ENCODE measurements around the gene SP9. TPM values are rescaled to one million over a fixed set of nuclear protein-coding genes. Genes with fewer than 3 reads are reported as not detected.

The SP9 gene
- total and polyA plus RNA-seq, 12 donors: not detected

GRCh38 chr2:174342686-174343342 is 8.1 kb downstream of the SP9 start:
- no peak overlapping the region for H3K4me3 ChIP-seq
- H3K27me3 ChIP-seq: peaks cover 72% of the 10 kb centered on the region
- H3K36me3 ChIP-seq (replicated peaks in 1 of 2): no peaks in the 10 kb centered on the region
- TF ChIP-seq, protein P1, sequence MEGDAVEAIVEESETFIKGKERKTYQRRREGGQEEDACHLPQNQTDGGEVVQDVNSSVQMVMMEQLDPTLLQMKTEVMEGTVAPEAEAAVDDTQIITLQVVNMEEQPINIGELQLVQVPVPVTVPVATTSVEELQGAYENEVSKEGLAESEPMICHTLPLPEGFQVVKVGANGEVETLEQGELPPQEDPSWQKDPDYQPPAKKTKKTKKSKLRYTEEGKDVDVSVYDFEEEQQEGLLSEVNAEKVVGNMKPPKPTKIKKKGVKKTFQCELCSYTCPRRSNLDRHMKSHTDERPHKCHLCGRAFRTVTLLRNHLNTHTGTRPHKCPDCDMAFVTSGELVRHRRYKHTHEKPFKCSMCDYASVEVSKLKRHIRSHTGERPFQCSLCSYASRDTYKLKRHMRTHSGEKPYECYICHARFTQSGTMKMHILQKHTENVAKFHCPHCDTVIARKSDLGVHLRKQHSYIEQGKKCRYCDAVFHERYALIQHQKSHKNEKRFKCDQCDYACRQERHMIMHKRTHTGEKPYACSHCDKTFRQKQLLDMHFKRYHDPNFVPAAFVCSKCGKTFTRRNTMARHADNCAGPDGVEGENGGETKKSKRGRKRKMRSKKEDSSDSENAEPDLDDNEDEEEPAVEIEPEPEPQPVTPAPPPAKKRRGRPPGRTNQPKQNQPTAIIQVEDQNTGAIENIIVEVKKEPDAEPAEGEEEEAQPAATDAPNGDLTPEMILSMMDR (IDR thresholded peaks at IDR 0.05): no peak
- TF ChIP-seq POLR2A (IDR thresholded peaks at IDR 0.05): no peak
- no peak for DNase-seq
- intact Hi-C loops (cut with DNase I): loop anchor here (5.0 to 10.0 kb wide), 4 partner anchors 188 to 948 kb away; no protein-coding TSS in a partner anchor
- no peak overlapping the region for H3K27ac ChIP-seq
- peaks cover 0 to 23% of the 10 kb centered on the region in 2 donors for H3K4me1 ChIP-seq (replicated peaks in 1 of 2)
- peaks cover 0 to 5% (median 0%) of the 10 kb centered on the region in 3 donors for H3K9me3 ChIP-seq (replicated peaks in 1 of 3)
- WGBS, 4 donors: 15 to 22% (median 18%) methylated on average over 29 of the region's 29 CpGs

GRCh38 chr2:174343343-174343622 is 8.5 kb downstream of the SP9 start:
- peaks cover 67% of the 10 kb centered on the region for H3K27me3 ChIP-seq
- TF ChIP-seq, protein P1 (IDR thresholded peaks at IDR 0.05): no peak
- no peak for TF ChIP-seq POLR2A (IDR thresholded peaks at IDR 0.05)

DNA sequence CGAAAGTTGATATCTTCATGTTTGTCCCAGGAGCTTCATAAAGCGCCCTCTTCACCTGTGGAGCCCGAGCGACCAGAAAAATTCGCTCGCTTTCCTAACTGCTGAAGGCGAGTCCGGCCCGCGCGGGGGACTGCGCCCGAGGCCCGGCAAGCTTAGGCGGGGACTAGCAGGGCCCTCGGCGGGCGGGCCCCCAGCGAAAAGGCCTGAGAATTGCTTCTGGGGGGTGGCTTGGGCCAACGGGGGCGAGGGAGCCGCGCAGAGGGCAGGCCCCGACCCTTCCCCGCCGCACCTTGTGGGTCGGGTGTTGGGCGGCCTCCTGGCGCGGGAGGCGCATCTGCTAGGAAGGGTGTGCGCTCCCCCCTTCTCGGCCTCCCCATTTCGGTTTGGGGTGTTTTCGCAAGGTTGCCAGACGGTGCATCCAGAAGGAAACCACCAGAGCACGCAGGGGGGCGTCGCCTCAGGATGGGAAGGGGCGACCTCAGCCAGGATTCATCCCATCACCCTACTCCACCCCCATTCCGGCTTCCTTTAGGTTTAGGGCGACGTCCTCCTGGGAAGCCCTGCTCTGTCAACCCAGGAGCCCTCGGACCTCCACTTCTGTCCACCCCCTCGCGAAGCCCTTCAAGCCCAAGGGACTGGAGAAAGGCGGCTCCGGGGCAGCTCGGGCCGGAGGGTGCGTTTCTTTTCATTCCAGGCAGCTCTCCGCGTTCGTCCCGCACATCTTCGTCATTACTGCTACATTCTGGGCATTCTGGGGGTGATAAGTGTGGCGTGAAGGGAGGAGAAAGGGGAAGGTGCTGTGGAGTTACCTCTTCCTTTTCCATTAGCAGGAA is 9.1 kb downstream of the SP9 start:
- H3K9me3 ChIP-seq (replicated peaks in 1 of 3): no peaks in the 10 kb centered on the region
- WGBS, 4 donors: 16 to 21% (median 18%) methylated on average over 21 to 57 of the region's 57 CpGs
- H3K4me3 ChIP-seq: no peak overlapping the region
- H3K4me1 ChIP-seq (replicated peaks in 1 of 2): peaks cover 0 to 21% of the 10 kb centered on the region in 2 donors
- peaks cover 0 to 8% of the 10 kb centered on the region in 2 donors for H3K36me3 ChIP-seq (replicated peaks in 1 of 2)
- no peak for DNase-seq
- H3K27ac ChIP-seq: no peak overlapping the region
- TF ChIP-seq, protein P1 (IDR thresholded peaks at IDR 0.05): no peak
- TF ChIP-seq POLR2A (IDR thresholded peaks at IDR 0.05): no peak
- H3K27me3 ChIP-seq: peaks cover 62% of the 10 kb centered on the region
- intact Hi-C loops (cut with DNase I): loop anchor here (5.0 to 10.0 kb wide), 4 partner anchors 189 to 949 kb away; no protein-coding TSS in a partner anchor

More at GRCh38 chr2:174343343-174343622, 8.5 kb downstream of the SP9 start:
- intact Hi-C loops (cut with DNase I): loop anchor here (5.0 to 10.0 kb wide), 4 partner anchors 188 to 948 kb away; no protein-coding TSS in a partner anchor
- Histone ChIP-seq H3K27ac (no peak overlapping the region), H3K4me3 (no peak overlapping the region), H3K9me3 (replicated peaks in 1 of 3) (peaks cover 0 to under 1% (median 0%) of the 10 kb centered on the region in 3 donors), H3K4me1 (replicated peaks in 1 of 2) (peaks cover 0 to 21% of the 10 kb centered on the region in 2 donors), H3K36me3 (replicated peaks in 1 of 2) (peaks cover 0 to 2% of the 10 kb centered on the region in 2 donors)
- 9 to 35% (median 17%) methylated on average over 6 of the region's 6 CpGs for whole genome bisulfite sequencing, 4 donors
- DNase-seq: no peak

DNA sequence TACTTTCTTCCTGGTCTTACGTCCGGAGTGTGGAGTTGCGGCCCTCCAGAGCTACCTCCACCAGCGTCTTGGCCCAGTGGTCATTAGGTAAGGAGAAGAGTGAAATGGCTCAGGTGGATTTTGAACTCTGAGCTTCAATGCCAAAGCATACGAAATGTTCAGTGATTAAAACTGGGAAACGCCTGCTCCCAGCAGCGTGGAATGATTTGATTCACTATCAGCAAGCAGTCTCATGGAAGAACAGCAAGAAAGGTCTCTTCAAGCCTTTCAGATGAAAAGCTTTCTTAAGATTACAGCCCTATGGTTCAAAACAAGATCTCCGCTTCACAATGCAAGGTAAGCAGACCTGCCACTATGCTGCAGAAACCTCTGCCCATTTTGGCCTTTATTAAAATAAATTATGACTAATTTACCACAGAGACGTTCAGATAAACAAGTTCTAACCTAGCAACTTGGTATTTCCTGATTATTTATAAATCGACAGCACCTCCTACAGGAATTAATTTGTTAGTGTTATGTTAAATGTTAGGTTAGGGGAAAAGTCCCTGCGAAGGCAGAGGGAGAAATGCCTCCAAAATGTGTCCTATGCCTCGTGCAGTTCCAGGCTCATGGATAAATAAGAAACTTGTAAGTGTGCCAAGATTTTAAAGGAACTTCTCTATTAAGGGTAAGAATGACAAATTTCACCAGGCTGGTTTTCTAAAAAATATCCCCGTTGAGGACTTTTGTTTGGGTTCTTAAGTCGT is 10.1 kb downstream of the SP9 start:
- no peaks in the 10 kb centered on the region for H3K9me3 ChIP-seq (replicated peaks in 1 of 3)
- no peak for TF ChIP-seq POLR2A (IDR thresholded peaks at IDR 0.05)
- TF ChIP-seq, protein P1 (IDR thresholded peaks at IDR 0.05): peak in 3 of 6 experiments; percentile 23 to 30 (median 27)
- peaks cover 0 to 21% of the 10 kb centered on the region in 2 donors for H3K4me1 ChIP-seq (replicated peaks in 1 of 2)
- 41 to 53% (median 45%) methylated on average over 14 of the region's 14 CpGs for WGBS, 4 donors
- intact Hi-C loops (cut with DNase I): loop anchor here (5.0 to 10.0 kb wide), 4 partner anchors 190 to 950 kb away; no protein-coding TSS in a partner anchor
- no peak overlapping the region for H3K27ac ChIP-seq
- H3K4me3 ChIP-seq: no peak overlapping the region
- H3K27me3 ChIP-seq: peaks cover 51% of the 10 kb centered on the region
- DNase-seq: no peak
- H3K36me3 ChIP-seq (replicated peaks in 1 of 2): peaks cover 0 to 12% of the 10 kb centered on the region in 2 donors

All from adrenal gland (tissue), 12 donors.